Aortic smooth muscle cell (primary cell): ENCODE results near the gene OR4F29. TPM values are rescaled to one million over a fixed set of nuclear protein-coding genes. Genes with fewer than 3 reads are reported as not detected.

Experiments
- total RNA-seq: library from RNA; depleted of rRNA; stranded (reverse); fragments of >200 nt; gene quantifications from 2 replicates; pipeline ENCODE4 v1.2.3, GENCODE V29; 2014

Gene OR4F29
- 0.25 and 0.26 TPM in 2 replicates for total RNA-seq

GRCh38 chr1:451578-451977 lies at the start of gene OR4F29:
Gene OR4F29, minus strand, starts transcription at chr1:451678. Its CDS starts 0 bp downstream, at chr1:451678.

Other genes starting within 250 kb of the OR4F29 start
- 0.25 and 0.26 TPM in 2 replicates for gene OR4F16, start 235.0 kb upstream of the OR4F29 start, total RNA-seq